K562 (cell line): ENCODE data around the gene ABCA4. TPM values are rescaled to one million over a fixed set of nuclear protein-coding genes. Genes with fewer than 3 reads are reported as not detected.

Source experiments
- ATAC-seq: fragments of 200-7000 bp; cut with Tn5 transposase; 3 replicates; pipeline ENCODE4 v1.9.1; 2020; ENCODE audit warnings: moderate library complexity
- BruUV-seq: library from RNA; stranded (reverse); fragments of 400-500 nt; replicated peaks from 2 replicates; lab custom pipeline; 2021; lab: Mats Ljungman, UMichigan
- CTCF ChIA-PET: fragments of 300-600 bp; formaldehyde crosslinking; extraction: SDS; loops from one replicate; lab custom pipeline; 2021; ENCODE audit warnings: low intra/inter-chr PET ratio; lab: Yijun Ruan, JAX
- POLR2A ChIA-PET: fragments of 300-600, 350-650 bp; sonication (Branson Sonifier 250); formaldehyde crosslinking; extraction: SDS; loops from one replicate; lab custom pipeline; 2021; ENCODE audit warnings: antibody characterized with exemption, inconsistent platforms; lab: Yijun Ruan, JAX
- DNase-seq, 4 experiments: peaks; one replicate each; pipeline versions ENCODE4 v3.0.0 to v3.0.0-alpha.2; 2011 to 2018; ENCODE audit warnings: low spot score in 3 of 4, mixed read lengths in 3 of 4; ENCODE audit errors: extremely low read depth in 1 of 4
- FAIRE-seq: peaks from 2 replicates; lab custom pipeline; 2011; peaks lifted over from hg19 to GRCh38; lab: Jason Lieb, UNC
- H2AFZ ChIP-seq: 2 replicates; pipeline ENCODE4 v1.6.0; 2011; ENCODE audit warnings: low read depth, low read length, control low read depth, inconsistent platforms
- H3K27ac ChIP-seq: fragments of 200-600 bp; 3 replicates; pipeline ENCODE4 v1.8.0; 2011; ENCODE audit warnings: low read depth, mild to moderate bottlenecking, control low read depth, inconsistent platforms, low read length, moderate library complexity, mixed read lengths; ENCODE audit errors: extremely low read depth
- H3K27me3 ChIP-seq, 2 experiments: fragments of 300-600 bp in 1 of 2; 2 replicates in 1 of 2; 3 replicates in 1 of 2; pipeline versions ENCODE4 v1.6.0 to v1.8.0; 2011; ENCODE audit warnings: inconsistent platforms in 2 of 2, low read length in 2 of 2, mild to moderate bottlenecking in 1 of 2, mixed read lengths in 1 of 2, moderate library complexity in 1 of 2; ENCODE audit not compliant: control insufficient read depth in 2 of 2, insufficient read depth in 2 of 2
- H3K36me3 ChIP-seq: fragments of 300-600 bp; 3 replicates; pipeline ENCODE4 v1.8.0; 2011; ENCODE audit warnings: mild to moderate bottlenecking, low read length, inconsistent platforms; ENCODE audit not compliant: control insufficient read depth, insufficient read depth
- H3K4me1 ChIP-seq, 2 experiments: fragments of 200-600 bp in 1 of 2; replicated peaks in 1 of 2; 2 replicates in 1 of 2; 3 replicates in 1 of 2; pipeline versions ENCODE4 v1.5.1 to v1.8.0; 2011; ENCODE audit warnings: inconsistent platforms in 2 of 2, low read length in 2 of 2, mild to moderate bottlenecking in 1 of 2, mixed read lengths in 1 of 2, moderate library complexity in 1 of 2; ENCODE audit not compliant: control insufficient read depth in 2 of 2, insufficient read depth in 2 of 2
- H3K4me2 ChIP-seq: 2 replicates; pipeline ENCODE4 v1.6.1; 2011; ENCODE audit warnings: low read length, control low read depth, inconsistent platforms, mixed read lengths; ENCODE audit not compliant: insufficient read depth
- H3K4me3 ChIP-seq: fragments of 200-600 bp; sonication (generic), shearing (Covaris generic); 2 replicates; pipeline ENCODE4 v1.5.1; 2016; ENCODE audit warnings: control low read depth, inconsistent platforms
- H3K79me2 ChIP-seq: fragments of 200-600 bp; 3 replicates; pipeline ENCODE4 v1.8.0; 2011; ENCODE audit warnings: low read length, inconsistent platforms; ENCODE audit not compliant: control insufficient read depth, insufficient read depth
- H3K9ac ChIP-seq, 2 experiments: 2 replicates each; pipeline versions ENCODE4 v1.6.0 to v1.6.1; 2011; ENCODE audit warnings: low read depth in 2 of 2, low read length in 2 of 2, control low read depth in 1 of 2, inconsistent platforms in 1 of 2, mild to moderate bottlenecking in 1 of 2, mixed read lengths in 1 of 2; ENCODE audit not compliant: insufficient read depth in 1 of 2
- H3K9me1 ChIP-seq: one replicate; pipeline ENCODE4 v1.6.0; 2011; ENCODE audit warnings: inconsistent platforms, mild to moderate bottlenecking, low read length, moderate library complexity; ENCODE audit not compliant: control insufficient read depth, insufficient read depth
- H3K9me3 ChIP-seq: replicated peaks from 2 replicates; pipeline ENCODE4 v1.5.1; 2011; ENCODE audit warnings: low read depth, low read length, inconsistent platforms; ENCODE audit not compliant: control insufficient read depth, insufficient read depth
- H4K20me1 ChIP-seq: replicated peaks from 2 replicates; pipeline ENCODE4 v1.6.1; 2011; ENCODE audit warnings: low read length, inconsistent platforms, mixed read lengths; ENCODE audit not compliant: control insufficient read depth, insufficient read depth
- CEBPG ChIP-seq, 3 experiments: fragments of 200-800 bp in 1 of 3; sonication (Bioruptor generic) in 1 of 3; sonication (generic) in 1 of 3; formaldehyde crosslinking in 1 of 3; IDR thresholded peaks in 2 of 3; conservative IDR thresholded peaks in 1 of 3; 2 replicates each; pipeline versions ENCODE4 v1.6.1 to v1.8.0; 2016 to 2022; ENCODE audit warnings: missing compliant biosample characterization in 2 of 3, missing genetic modification characterization in 2 of 3, mild to moderate bottlenecking in 1 of 3, missing genetic modification reagents in 1 of 3
- FIP1L1 ChIP-seq: fragments of 200-400 bp; formaldehyde crosslinking; IDR thresholded peaks from 2 replicates; pipeline ENCODE4 v1.6.1; 2018; ENCODE audit warnings: mild to moderate bottlenecking, low read depth, low read length; ENCODE audit not compliant: poor library complexity, severe bottlenecking
- MTA2 ChIP-seq: fragments of 450-650 bp; IDR thresholded peaks from 2 replicates; pipeline ENCODE4 v1.6.1; 2016; ENCODE audit warnings: low read depth
- MYNN ChIP-seq, 2 experiments: sonication (generic); formaldehyde crosslinking in 1 of 2; IDR thresholded peaks; 2 replicates each; pipeline versions ENCODE4 v1.5.0 to v1.6.1; 2016 to 2020; ENCODE audit warnings: antibody characterized with exemption in 1 of 2, missing genetic modification reagents in 1 of 2
- NCOA1 ChIP-seq: fragments of 450-650 bp; IDR thresholded peaks from 2 replicates; pipeline ENCODE4 v1.6.1; 2016; ENCODE audit warnings: low read depth
- NFATC3 ChIP-seq: fragments of 450-650 bp; IDR thresholded peaks from 2 replicates; pipeline ENCODE4 v1.6.1; 2017; ENCODE audit warnings: mild to moderate bottlenecking
- PHTF2 ChIP-seq: fragments of 250-450 bp; sonication (Bioruptor Pico); IDR thresholded peaks from 2 replicates; pipeline ENCODE4 v1.5.0; 2021; ENCODE audit warnings: mild to moderate bottlenecking
- PTTG1 ChIP-seq: fragments of 450-650 bp; IDR thresholded peaks from 2 replicates; pipeline ENCODE4 v1.6.1; 2016; ENCODE audit warnings: low read depth, mild to moderate bottlenecking, missing genetic modification characterization, missing compliant biosample characterization
- WGBS: fragments of 100-300 bp; shearing (Covaris generic); methylation state at CpG from one replicate; pipeline ENCODE4 v1.1.6; 2016; ENCODE audit warnings: low coverage, mixed read lengths; ENCODE audit not compliant: insufficient coverage; ENCODE audit errors: missing lambda C conversion rate; 5-methylcytosine and 5-hydroxymethylcytosine counted together
- in situ Hi-C: fragments of 300-500 bp; cut with MboI; formaldehyde crosslinking; loops from 4 replicates; pipeline ENCODE4 v1.15.0; 2018; ENCODE audit warnings: inconsistent platforms, mixed read lengths
- intact Hi-C: fragments of 100-400 bp; cut with micrococcal nuclease; formaldehyde crosslinking; loops from 2 replicates; pipeline ENCODE4 v1.14.2; 2022
- polyA plus RNA-seq, 8 experiments: library from polyadenylated mRNA; depleted of rRNA in 4 of 8; stranded (reverse) in 5 of 8; unstranded in 3 of 8; fragments of >200 nt; fragmentation: Nextera tagmentation in 2 of 8; fragmentation: Illumina TruSeq in 1 of 8; extraction: Ambion mirVana in 2 of 8; extraction: Trizol in 1 of 8; gene quantifications; 2 replicates each; pipeline versions ENCODE4 v1.2.1 to v1.2.3, GENCODE V29; 2011 to 2014; ENCODE audit warnings: inconsistent platforms in 1 of 8, missing spikeins in 1 of 8
- total RNA-seq, 7 experiments: library from RNA; depleted of rRNA in 6 of 7; stranded (reverse); fragments of >200 nt in 6 of 7; fragmentation: Illumina TruSeq in 2 of 7; extraction: Trizol in 2 of 7; gene quantifications; 2 replicates each; pipeline versions ENCODE4 v1.2.1 to v1.2.3, GENCODE V29; 2011 to 2021; ENCODE audit warnings: low replicate concordance in 1 of 7

The ABCA4 gene
- total and polyA plus RNA-seq, 9 of the 15 experiments (the other 6 are each of a cell fraction or from before 2014, with no cell fraction given) = 0.01 to 0.04 TPM; not detected in 7

GRCh38 chr1:94036730-94037129 is 84.2 kb downstream of the ABCA4 start:
- CTCF ChIA-PET = interaction anchor here (0.6 kb wide), 1 partner anchor 299 kb away, joined by 3 read pairs; no protein-coding TSS in a partner anchor
- H3K27me3 ChIP-seq = peaks cover 7 to 38% of the 10 kb centered on the region in 2 experiments; a peak in 4 of 5 replicates
- H3K4me2 ChIP-seq = no peak overlapping the region
- BruUV-seq = no TSS peak
- no peak overlapping the region for H3K27ac ChIP-seq
- H4K20me1 ChIP-seq = no peaks in the 10 kb centered on the region; the same call in 1 of the 2 replicates
- no peak for ATAC-seq
- POLR2A ChIA-PET = interaction anchor here (0.6 to 1.3 kb wide), 2 partner anchors 11 to 510 kb away, joined by 3 read pairs; no protein-coding TSS in a partner anchor
- no peaks in the 10 kb centered on the region for H3K4me1 ChIP-seq
- no peaks in the 10 kb centered on the region for H3K9me3 ChIP-seq
- no peak overlapping the region for H2AFZ ChIP-seq
- DNase-seq = no peak
- no peak overlapping the region for H3K9ac ChIP-seq
- 0% methylated on average over 6 of the region's 6 CpGs for WGBS
- intact Hi-C loops = loop anchor here (5.0 kb wide), 1 partner anchor 426 kb away; no protein-coding TSS in a partner anchor
- TF ChIP-seq NFATC3 (no peak), PTTG1 (tag) (no peak), MYNN (IDR thresholded peaks at IDR 0.05) (no peak), MYNN (CRISPR knock-in tag; IDR thresholded peaks at IDR 0.05) (no peak), CEBPG (CRISPR knock-in tag; IDR thresholded peaks at IDR 0.05) (no peak), CEBPG (tag; conservative IDR thresholded peaks at IDR 0.05 in 1 of 2, IDR thresholded peaks at IDR 0.05 in 1 of 2) (peak; percentile 52 to 59; a peak in 3 of 4 replicates), FIP1L1 (no peak), NCOA1 (no peak), PHTF2 (CRISPR knock-in tag) (no peak), MTA2 (no peak)
- TF ChIP-seq, all 486 proteins: peak for 1
- in situ Hi-C loops = no loop called here
- no peak for FAIRE-seq
- Histone ChIP-seq H3K4me3 (no peak overlapping the region), H3K36me3 (no peaks in the 10 kb centered on the region), H3K9me1 (no peaks in the 10 kb centered on the region), H3K79me2 (no peaks in the 10 kb centered on the region)
